ENCODE results near the gene C16orf74. TPM values are rescaled to one million over a fixed set of nuclear protein-coding genes. Genes with fewer than 3 reads are reported as not detected.

C16orf74 gene
- total RNA-seq, 1 experiment from 2014 or later = 68.5 TPM

GRCh38 chr16:85711982-85712587 is 38.8 kb downstream of the C16orf74 start:
- no TSS peak for BruUV-seq (replicated peaks)
- ChIA-PET CTCF (interaction anchor here (0.6 to 1.2 kb wide), 2 partner anchors 14 to 334 kb away, joined by 3 to 4 read pairs; no protein-coding TSS in a partner anchor), POLR2A (no interaction called here)
- Mint-ChIP-seq H3K4me1 (ENCODE audit: insufficient read depth, unreplicated experiment) (peaks cover 4% of the 10 kb centered on the region), H3K36me3 (ENCODE audit: insufficient read depth, unreplicated experiment) (peaks cover 23% of the 10 kb centered on the region), H3K4me3 (ENCODE audit: unreplicated experiment) (no peak overlapping the region), H3K27ac (ENCODE audit: low read depth, unreplicated experiment) (no peak overlapping the region), H3K27me3 (ENCODE audit: insufficient read depth, unreplicated experiment) (no peaks in the 10 kb centered on the region), H3K9me3 (ENCODE audit: unreplicated experiment) (no peaks in the 10 kb centered on the region)
- intact Hi-C loops (cut with micrococcal nuclease) = no loop called here
- no peak for TF ChIP-seq CTCF (IDR thresholded peaks at IDR 0.05; ENCODE audit: unreplicated experiment)
- DNase-seq (ENCODE audit: unreplicated experiment) = no peak

GRCh38 chr16:85710732-85711131 is 40.2 kb downstream of the C16orf74 start:
- H3K4me3 Mint-ChIP-seq (ENCODE audit: unreplicated experiment) = no peak overlapping the region
- intact Hi-C loops (cut with micrococcal nuclease) = no loop called here
- no peaks in the 10 kb centered on the region for H3K27me3 Mint-ChIP-seq (ENCODE audit: insufficient read depth, unreplicated experiment)
- peaks cover 4% of the 10 kb centered on the region for H3K4me1 Mint-ChIP-seq (ENCODE audit: insufficient read depth, unreplicated experiment)
- no peaks in the 10 kb centered on the region for H3K9me3 Mint-ChIP-seq (ENCODE audit: unreplicated experiment)
- TF ChIP-seq CTCF (IDR thresholded peaks at IDR 0.05; ENCODE audit: unreplicated experiment) = no peak
- ChIA-PET POLR2A (no interaction called here), CTCF (no interaction called here)
- no peak overlapping the region for H3K27ac Mint-ChIP-seq (ENCODE audit: low read depth, unreplicated experiment)
- H3K36me3 Mint-ChIP-seq (ENCODE audit: insufficient read depth, unreplicated experiment) = peaks cover 30% of the 10 kb centered on the region
- DNase-seq (ENCODE audit: unreplicated experiment) = no peak
- BruUV-seq (replicated peaks) = no TSS peak

GRCh38 chr16:85709766-85710585 is 40.9 kb downstream of the C16orf74 start:
- H3K4me3 Mint-ChIP-seq (ENCODE audit: unreplicated experiment) = no peak overlapping the region
- peaks cover 4% of the 10 kb centered on the region for H3K4me1 Mint-ChIP-seq (ENCODE audit: insufficient read depth, unreplicated experiment)
- no peak for TF ChIP-seq CTCF (IDR thresholded peaks at IDR 0.05; ENCODE audit: unreplicated experiment)
- POLR2A ChIA-PET = no interaction called here
- CTCF ChIA-PET = interaction anchor here (0.6 to 1.0 kb wide), 5 partner anchors 10 to 1534 kb away, joined by 3 to 5 read pairs (median 3); no protein-coding TSS in a partner anchor
- no TSS peak for BruUV-seq (replicated peaks)
- peaks cover 30% of the 10 kb centered on the region for H3K36me3 Mint-ChIP-seq (ENCODE audit: insufficient read depth, unreplicated experiment)
- no peaks in the 10 kb centered on the region for H3K27me3 Mint-ChIP-seq (ENCODE audit: insufficient read depth, unreplicated experiment)
- intact Hi-C loops (cut with micrococcal nuclease) = no loop called here
- H3K9me3 Mint-ChIP-seq (ENCODE audit: unreplicated experiment) = no peaks in the 10 kb centered on the region
- H3K27ac Mint-ChIP-seq (ENCODE audit: low read depth, unreplicated experiment) = no peak overlapping the region
- no peak for DNase-seq (ENCODE audit: unreplicated experiment)

- ChIA-PET CTCF (interaction anchor here (1.3 kb wide), 1 partner anchor 9 kb away, joined by 3 read pairs; no protein-coding TSS in a partner anchor), POLR2A (no interaction called here)
- TF ChIP-seq CTCF (IDR thresholded peaks at IDR 0.05; ENCODE audit: unreplicated experiment) = no peak
- no TSS peak for BruUV-seq (replicated peaks)
- Mint-ChIP-seq H3K36me3 (ENCODE audit: insufficient read depth, unreplicated experiment) (peaks cover 23% of the 10 kb centered on the region), H3K4me3 (ENCODE audit: unreplicated experiment) (no peak overlapping the region), H3K27ac (ENCODE audit: low read depth, unreplicated experiment) (no peak overlapping the region), H3K9me3 (ENCODE audit: unreplicated experiment) (no peaks in the 10 kb centered on the region), H3K4me1 (ENCODE audit: insufficient read depth, unreplicated experiment) (peaks cover 4% of the 10 kb centered on the region), H3K27me3 (ENCODE audit: insufficient read depth, unreplicated experiment) (no peaks in the 10 kb centered on the region)
- DNase-seq (ENCODE audit: unreplicated experiment) = no peak
- intact Hi-C loops (cut with micrococcal nuclease) = no loop called here
Measured at GRCh38 chr16:85708338-85708737, 42.6 kb downstream of the C16orf74 start.
